Activated CD4-positive, CD25-positive, alpha-beta regulatory T cell treated with anti-CD3 and anti-CD28 coated beads, Interleukin-2, amount 50 U/mL, for 16 hours (primary cell): ENCODE data around the gene KAT6B.
"Not testable (repeated sequence)": the region's sequence is repeated elsewhere in the genome, so short reads cannot be mapped to it uniquely, and the experiment has no call there.

ENCODE experiments used
- DNase-seq: peaks from one replicate; pipeline ENCODE4 v3.0.0-alpha.2; 2020; ENCODE audit warnings: low read depth, low spot score

The KAT6B gene

DNA sequence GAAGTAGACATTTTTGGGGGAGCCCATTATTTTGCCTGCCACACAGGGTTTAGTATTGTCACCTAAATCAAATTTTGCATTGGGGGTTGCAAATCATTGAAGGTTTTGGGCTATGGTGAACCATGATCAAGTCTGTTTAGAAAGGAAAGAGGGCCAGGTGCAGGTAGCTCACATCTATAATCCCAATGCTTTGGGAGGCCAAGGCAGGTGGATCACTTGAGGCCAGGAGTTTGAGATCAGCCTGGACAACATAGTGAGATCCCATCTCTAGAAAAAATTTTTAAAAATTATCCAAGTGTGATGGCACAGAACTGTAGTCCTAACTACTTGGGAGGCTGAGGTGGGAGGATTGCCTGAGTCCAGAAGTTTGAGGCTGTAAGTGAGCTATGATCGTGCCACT, 31.2 kb downstream of the KAT6B start:
- no peak for DNase-seq

- no peak for DNase-seq
Observed at GRCh38 chr10:74859546-74859945, 33.1 kb downstream of the KAT6B start.

DNA sequence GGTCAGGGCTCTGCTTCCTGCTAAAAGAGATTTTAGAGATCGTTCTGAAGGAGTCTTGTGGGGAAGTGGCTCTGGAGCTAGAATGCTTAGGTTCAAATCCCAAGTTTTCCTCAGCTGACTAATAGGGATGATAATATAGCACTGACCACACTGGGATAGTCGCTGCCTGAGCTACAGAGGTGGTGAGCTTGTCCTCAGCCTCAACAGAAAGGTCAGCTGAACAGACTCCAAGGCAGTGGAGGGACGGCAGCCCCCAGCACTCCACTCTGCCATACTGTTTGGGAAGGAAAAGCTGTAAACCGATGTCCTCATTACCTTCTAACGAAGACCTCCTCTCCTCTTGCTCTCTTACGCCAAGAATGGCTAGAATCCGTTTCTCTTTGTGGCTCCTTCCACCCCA, 36.2 kb downstream of the KAT6B start:
- DNase-seq = no peak

DNA sequence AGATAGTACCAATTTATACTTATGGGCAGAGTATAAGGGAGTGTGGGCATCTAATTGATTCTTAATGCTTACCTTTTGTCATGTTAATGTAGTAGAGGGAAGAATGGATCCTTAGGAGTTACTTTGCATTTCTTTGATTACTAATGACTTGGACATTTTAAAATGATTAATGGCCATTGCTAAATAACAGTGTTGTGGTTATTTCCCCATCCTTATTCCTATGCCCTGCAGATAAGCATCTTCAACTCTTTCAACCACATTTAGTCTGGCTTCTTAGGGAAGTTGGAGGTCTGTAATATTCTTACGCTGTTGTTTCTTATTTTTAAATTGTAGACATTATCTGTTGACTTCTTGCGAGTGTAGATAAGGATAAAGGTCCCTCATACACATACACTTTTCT, 37.2 kb downstream of the KAT6B start:
- no peak for DNase-seq

DNA sequence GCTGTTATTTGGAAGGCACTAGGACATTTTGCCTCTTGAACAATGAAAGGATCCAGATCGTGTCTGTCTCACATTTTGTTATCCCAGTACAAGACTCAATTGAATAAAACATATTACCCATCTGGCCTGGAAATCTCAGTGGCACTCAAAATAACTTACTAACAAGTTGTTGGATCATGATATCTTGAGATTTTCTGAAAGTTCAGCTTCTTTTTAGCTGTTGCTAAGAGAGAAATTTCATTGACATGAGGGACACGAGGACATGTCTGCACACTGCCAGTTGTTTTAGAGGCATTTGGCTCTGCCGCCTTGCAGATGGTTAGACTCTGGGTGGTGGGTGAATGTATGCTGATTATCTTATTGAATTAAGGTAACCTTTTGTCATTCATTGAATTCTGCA, 41.0 kb downstream of the KAT6B start:
- DNase-seq = no peak

GRCh38 chr10:74868392-74868977, 42.1 kb downstream of the KAT6B start:
- no peak for DNase-seq

- no peak for DNase-seq
Observed at GRCh38 chr10:74869635-74870034, 43.2 kb downstream of the KAT6B start.

DNA sequence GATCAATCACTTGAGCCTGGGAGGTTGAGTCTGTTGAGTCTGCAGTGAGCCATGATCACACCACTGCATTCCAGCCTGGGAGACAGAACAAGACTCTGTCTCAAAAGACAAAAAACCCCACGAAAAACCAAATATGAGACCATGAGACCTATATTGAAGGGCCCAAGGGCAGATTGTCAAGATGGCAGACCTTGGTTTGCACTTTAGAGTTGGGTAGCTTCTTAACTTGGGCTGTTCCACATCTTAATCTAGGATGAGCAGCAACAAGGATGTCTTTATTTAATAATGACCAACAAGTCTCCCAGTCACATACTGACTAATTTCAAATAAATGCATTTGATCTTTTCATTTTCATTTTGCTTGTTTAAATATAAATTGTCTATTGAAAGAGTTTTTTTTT, 43.8 kb downstream of the KAT6B start:
- no peak for DNase-seq

GRCh38 chr10:74871595-74872382, 45.4 kb downstream of the KAT6B start:
- no peak for DNase-seq

GRCh38 chr10:74873803-74874454, 47.5 kb downstream of the KAT6B start:
- no peak for DNase-seq

DNA sequence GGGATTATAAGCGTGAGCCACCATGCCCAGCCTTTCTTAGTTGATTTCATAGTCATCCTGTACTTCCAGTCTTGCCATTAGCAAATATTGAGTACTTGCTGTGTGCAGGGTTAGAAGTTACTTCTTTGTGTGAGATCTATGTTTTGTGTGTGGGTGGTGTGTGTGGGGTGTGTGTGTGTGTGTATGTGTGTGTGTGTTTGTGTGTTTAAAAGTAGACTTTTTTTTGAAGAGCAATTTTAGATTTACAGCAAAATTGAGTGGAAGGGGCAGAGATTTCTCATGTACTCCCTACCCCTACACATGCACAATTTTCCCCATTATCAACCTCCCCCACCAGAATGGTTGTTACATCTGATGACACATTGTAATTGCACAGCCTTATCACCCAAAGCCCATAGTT, 48.2 kb downstream of the KAT6B start:
- DNase-seq = no peak

DNA sequence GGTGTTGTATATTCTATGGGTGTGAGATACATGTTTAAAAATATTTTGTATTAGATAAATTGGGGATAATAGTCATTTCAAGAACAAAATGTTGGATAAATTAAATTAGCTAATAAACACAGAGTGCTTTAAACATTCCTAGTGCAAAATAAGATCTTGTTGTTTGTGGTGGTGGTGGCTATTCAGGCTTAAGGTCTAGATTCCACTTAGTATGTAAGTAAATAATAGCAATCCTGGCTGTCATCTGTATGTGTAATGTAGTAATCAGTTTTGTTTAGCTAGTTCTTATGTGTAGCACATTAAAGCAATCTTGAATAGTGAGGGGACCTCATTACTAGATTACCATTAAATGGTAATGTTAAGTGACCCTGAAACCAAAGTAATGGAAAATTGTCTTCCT, 48.7 kb downstream of the KAT6B start:
- no peak for DNase-seq

DNA sequence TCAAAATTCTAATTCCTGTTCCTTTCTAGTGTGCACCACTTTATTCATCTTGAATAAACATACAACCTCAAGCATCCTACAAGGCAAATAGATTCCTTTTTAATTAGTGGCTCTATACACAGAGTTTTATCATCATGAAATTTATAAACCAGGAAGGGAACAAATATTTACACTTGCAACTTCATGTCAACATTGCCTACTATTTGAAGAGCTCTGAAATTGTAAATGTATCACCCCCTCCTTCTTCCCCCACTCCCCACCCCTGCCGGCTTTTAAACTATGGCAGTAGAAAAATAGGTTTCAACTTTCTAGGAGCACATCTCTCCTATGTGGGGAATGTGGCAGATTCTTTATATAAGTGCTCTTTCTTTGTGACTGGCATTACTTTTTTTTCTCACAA, 49.6 kb downstream of the KAT6B start:
- no peak for DNase-seq

DNA sequence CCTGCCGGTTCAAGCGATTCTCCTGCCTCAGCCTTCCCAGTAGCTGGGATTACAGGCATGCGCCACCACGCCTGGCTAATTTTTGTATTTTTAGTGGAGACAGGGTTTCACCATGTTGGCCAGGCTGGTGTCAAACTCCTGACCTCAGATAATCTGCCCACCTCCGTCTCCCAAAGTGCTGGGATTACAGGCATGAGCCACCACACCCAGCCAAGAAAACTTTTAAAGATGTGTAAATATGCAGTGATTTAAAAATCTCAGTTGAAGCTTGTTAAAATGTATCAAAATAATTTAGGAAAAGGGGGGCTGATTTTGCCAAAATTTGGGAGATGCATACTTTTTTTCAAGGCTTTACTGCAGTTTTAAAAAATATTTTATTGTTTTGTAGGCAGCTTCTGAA, 50.7 kb downstream of the KAT6B start:
- not testable (repeated sequence) for DNase-seq

DNA sequence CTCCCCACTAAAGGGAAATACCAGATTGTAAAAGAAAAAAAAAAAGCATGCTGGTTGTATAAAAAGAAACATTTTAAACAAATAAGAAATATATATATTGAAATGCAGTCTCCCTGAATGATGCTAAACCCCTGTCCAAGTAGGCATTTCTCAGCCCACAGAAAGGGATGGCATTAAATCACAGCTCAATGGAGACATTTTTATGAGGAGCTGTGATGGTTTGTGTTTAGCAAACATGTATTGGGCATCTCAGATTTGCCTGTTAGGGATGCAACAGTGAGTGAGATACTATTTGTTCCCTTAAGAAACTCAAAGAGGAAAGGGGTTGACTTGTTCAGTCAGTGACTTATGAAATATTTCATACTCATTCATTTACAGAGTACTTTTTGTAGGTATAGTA, 51.5 kb downstream of the KAT6B start:
- DNase-seq = no peak

- DNase-seq = no peak
Observed at GRCh38 chr10:74880041-74880440, 53.6 kb downstream of the KAT6B start.

GRCh38 chr10:74881253-74881884, 55.0 kb downstream of the KAT6B start:
- DNase-seq = no peak

GRCh38 chr10:74882427-74882826, 56.0 kb downstream of the KAT6B start:
- DNase-seq = no peak

- no peak for DNase-seq
Observed at GRCh38 chr10:74882831-74883230, 56.4 kb downstream of the KAT6B start.

- no peak for DNase-seq
Observed at GRCh38 chr10:74883428-74883827, 57.0 kb downstream of the KAT6B start.

- DNase-seq = no peak
Observed at GRCh38 chr10:74887614-74888284, 61.3 kb downstream of the KAT6B start.
